ENCODE data around the gene FKBP5. TPM values are rescaled to one million over a fixed set of nuclear protein-coding genes. Genes with fewer than 3 reads are reported as not detected.

Gene FKBP5
- total RNA-seq, 2 experiments from 2014 or later, result 42.5 to 79.1 TPM

GRCh38 chr6:35561113-35561512 lies 127.6 kb downstream of the FKBP5 start:
- TF ChIP-seq CTCF (conservative IDR thresholded peaks at IDR 0.05; ENCODE audit: low read length) (no peak), EZH2phosphoT487 (IDR thresholded peaks at IDR 0.05; ENCODE audit: borderline replicate concordance, low read depth, low read length) (no peak)
- Histone ChIP-seq H3K4me2 (ENCODE audit: low read length) (no peak overlapping the region), H3K36me3 (ENCODE audit: insufficient read depth, low read length) (no peaks in the 10 kb centered on the region), H4K20me1 (ENCODE audit: insufficient read depth, low read length) (no peaks in the 10 kb centered on the region), H3K27ac (ENCODE audit: low read depth, low read length, poor library complexity, severe bottlenecking) (no peak overlapping the region), H3K79me2 (ENCODE audit: insufficient read depth, low read depth, low read length) (no peaks in the 10 kb centered on the region), H3K4me3 (ENCODE audit: low read depth, low read length, poor library complexity, severe bottlenecking) (no peak overlapping the region), H3K9me2 (ENCODE audit: insufficient read depth, low read length) (no peaks in the 10 kb centered on the region), H2AFZ (ENCODE audit: low read length) (no peak overlapping the region), H3K9me3 (ENCODE audit: low read length) (no peaks in the 10 kb centered on the region), H3K4me1 (ENCODE audit: insufficient read depth, low read length, poor library complexity, severe bottlenecking) (no peaks in the 10 kb centered on the region)
- ChIA-PET POLR2A (interaction anchor here (0.6 to 0.7 kb wide), 2 partner anchors 252 to 688 kb away, joined by 3 to 6 read pairs; no protein-coding TSS in a partner anchor), CTCF (ENCODE audit: unreplicated experiment) (no interaction called here)
- intact Hi-C loops (cut with micrococcal nuclease; ENCODE audit: unreplicated experiment), result no loop called here
- BruUV-seq (replicated peaks), result no TSS peak
- no peak for DNase-seq (ENCODE audit: low spot score)

- H3K36me3 ChIP-seq (ENCODE audit: insufficient read depth, low read length), result no peaks in the 10 kb centered on the region
- no peak for DNase-seq (ENCODE audit: low spot score)
- no peak for TF ChIP-seq CTCF (conservative IDR thresholded peaks at IDR 0.05; ENCODE audit: low read length)
- no peak for TF ChIP-seq EZH2phosphoT487 (IDR thresholded peaks at IDR 0.05; ENCODE audit: borderline replicate concordance, low read depth, low read length)
- no peak overlapping the region for H3K4me3 ChIP-seq (ENCODE audit: low read depth, low read length, poor library complexity, severe bottlenecking)
- no peaks in the 10 kb centered on the region for H3K79me2 ChIP-seq (ENCODE audit: insufficient read depth, low read depth, low read length)
- BruUV-seq (replicated peaks), result no TSS peak
- no peaks in the 10 kb centered on the region for H3K9me3 ChIP-seq (ENCODE audit: low read length)
- intact Hi-C loops (cut with micrococcal nuclease; ENCODE audit: unreplicated experiment), result no loop called here
- ChIA-PET CTCF (ENCODE audit: unreplicated experiment) (no interaction called here), POLR2A (no interaction called here)
- H3K27ac ChIP-seq (ENCODE audit: low read depth, low read length, poor library complexity, severe bottlenecking), result no peak overlapping the region
- no peak overlapping the region for H3K4me2 ChIP-seq (ENCODE audit: low read length)
- no peaks in the 10 kb centered on the region for H3K9me2 ChIP-seq (ENCODE audit: insufficient read depth, low read length)
- no peaks in the 10 kb centered on the region for H3K4me1 ChIP-seq (ENCODE audit: insufficient read depth, low read length, poor library complexity, severe bottlenecking)
- no peaks in the 10 kb centered on the region for H4K20me1 ChIP-seq (ENCODE audit: insufficient read depth, low read length)
- H2AFZ ChIP-seq (ENCODE audit: low read length), result no peak overlapping the region
These were observed 130.1 kb downstream of the FKBP5 start for GRCh38 chr6:35558571-35558970.

GRCh38 chr6:35557239-35557638 lies 131.5 kb downstream of the FKBP5 start:
- Histone ChIP-seq H3K27ac (ENCODE audit: low read depth, low read length, poor library complexity, severe bottlenecking) (no peak overlapping the region), H3K4me1 (ENCODE audit: insufficient read depth, low read length, poor library complexity, severe bottlenecking) (no peaks in the 10 kb centered on the region), H3K4me3 (ENCODE audit: low read depth, low read length, poor library complexity, severe bottlenecking) (no peak overlapping the region), H3K9me2 (ENCODE audit: insufficient read depth, low read length) (no peaks in the 10 kb centered on the region), H3K4me2 (ENCODE audit: low read length) (no peak overlapping the region), H3K9me3 (ENCODE audit: low read length) (no peaks in the 10 kb centered on the region), H3K36me3 (ENCODE audit: insufficient read depth, low read length) (no peaks in the 10 kb centered on the region), H2AFZ (ENCODE audit: low read length) (no peak overlapping the region), H4K20me1 (ENCODE audit: insufficient read depth, low read length) (no peaks in the 10 kb centered on the region), H3K79me2 (ENCODE audit: insufficient read depth, low read depth, low read length) (no peaks in the 10 kb centered on the region)
- intact Hi-C loops (cut with micrococcal nuclease; ENCODE audit: unreplicated experiment), result no loop called here
- CTCF ChIA-PET (ENCODE audit: unreplicated experiment), result no interaction called here
- POLR2A ChIA-PET, result interaction anchor here (0.5 to 0.6 kb wide), 2 partner anchors 85 to 793 kb away, joined by 3 to 7 read pairs; no protein-coding TSS in a partner anchor
- DNase-seq (ENCODE audit: low spot score), result no peak
- BruUV-seq (replicated peaks), result no TSS peak
- no peak for TF ChIP-seq EZH2phosphoT487 (IDR thresholded peaks at IDR 0.05; ENCODE audit: borderline replicate concordance, low read depth, low read length)
- no peak for TF ChIP-seq CTCF (conservative IDR thresholded peaks at IDR 0.05; ENCODE audit: low read length)
